Stimulated activated CD4-positive, alpha-beta T cell treated with anti-CD3 and anti-CD28 coated beads, Interleukin-4, amount 100 ng/mL, for 4 hours (primary cell): ENCODE results near the gene KCMF1.

Experiments
- DNase-seq, 2 experiments: peaks; one replicate each; pipeline ENCODE4 v3.0.0-alpha.2; 2020

KCMF1 gene

DNA sequence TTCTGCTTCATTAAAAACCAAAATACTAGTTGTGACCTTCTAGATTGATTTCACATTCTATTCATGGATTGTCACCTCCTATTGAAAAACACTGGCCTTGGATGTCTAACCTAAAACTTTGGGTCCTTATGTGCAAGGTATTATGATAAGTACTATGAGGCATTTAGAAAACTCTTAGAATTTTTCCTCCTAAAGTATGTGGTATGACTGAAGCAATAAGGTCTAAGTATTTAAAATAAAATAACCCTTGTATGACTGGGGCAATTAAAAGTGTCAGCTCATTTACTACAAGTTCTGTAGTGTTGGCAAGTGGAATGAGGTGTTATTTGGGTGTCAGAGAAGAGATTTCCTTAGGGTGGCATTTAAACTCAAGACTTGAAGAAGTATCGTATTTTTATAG lies 15.1 kb downstream of the KCMF1 start:
- no peak for DNase-seq

DNA sequence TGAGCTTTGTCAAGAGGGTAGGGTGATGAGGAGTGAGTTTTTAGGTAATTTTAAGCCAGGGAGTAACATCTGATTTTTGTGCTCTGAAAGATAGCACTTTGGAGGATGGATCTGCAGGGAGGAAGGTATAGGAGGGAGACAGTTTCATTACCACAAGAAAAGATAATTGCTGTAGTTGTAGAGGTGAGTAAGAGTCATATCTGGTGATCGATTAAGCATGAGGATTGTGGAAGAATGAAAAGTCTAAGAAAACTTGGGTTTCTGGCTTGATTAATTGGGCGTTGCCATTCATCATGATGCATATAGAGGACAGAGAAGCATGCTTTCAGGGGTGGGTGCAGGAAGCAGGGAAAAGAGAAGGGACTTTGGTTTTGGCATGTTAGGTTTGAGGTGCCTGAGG lies 18.5 kb downstream of the KCMF1 start:
- DNase-seq: no peak

DNA sequence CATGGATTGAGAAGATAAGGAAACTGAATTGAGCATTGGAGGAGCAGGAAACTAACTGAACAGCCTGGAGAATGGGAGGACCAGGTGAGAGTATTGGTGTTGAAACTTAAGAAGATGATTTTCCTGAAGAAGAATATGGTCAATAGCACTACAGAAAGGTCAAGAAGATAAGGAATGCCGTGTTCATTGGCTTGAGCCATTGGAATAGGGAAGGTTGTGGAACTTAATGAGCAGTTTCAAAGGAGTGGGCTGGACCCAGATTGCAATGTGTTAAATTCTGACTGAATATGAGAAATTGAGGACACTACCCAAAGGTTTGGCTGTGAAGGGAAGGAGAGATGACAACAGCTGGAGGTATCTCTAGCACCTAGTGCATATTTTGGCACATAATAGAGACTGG lies 19.0 kb downstream of the KCMF1 start:
- DNase-seq: no peak

DNA sequence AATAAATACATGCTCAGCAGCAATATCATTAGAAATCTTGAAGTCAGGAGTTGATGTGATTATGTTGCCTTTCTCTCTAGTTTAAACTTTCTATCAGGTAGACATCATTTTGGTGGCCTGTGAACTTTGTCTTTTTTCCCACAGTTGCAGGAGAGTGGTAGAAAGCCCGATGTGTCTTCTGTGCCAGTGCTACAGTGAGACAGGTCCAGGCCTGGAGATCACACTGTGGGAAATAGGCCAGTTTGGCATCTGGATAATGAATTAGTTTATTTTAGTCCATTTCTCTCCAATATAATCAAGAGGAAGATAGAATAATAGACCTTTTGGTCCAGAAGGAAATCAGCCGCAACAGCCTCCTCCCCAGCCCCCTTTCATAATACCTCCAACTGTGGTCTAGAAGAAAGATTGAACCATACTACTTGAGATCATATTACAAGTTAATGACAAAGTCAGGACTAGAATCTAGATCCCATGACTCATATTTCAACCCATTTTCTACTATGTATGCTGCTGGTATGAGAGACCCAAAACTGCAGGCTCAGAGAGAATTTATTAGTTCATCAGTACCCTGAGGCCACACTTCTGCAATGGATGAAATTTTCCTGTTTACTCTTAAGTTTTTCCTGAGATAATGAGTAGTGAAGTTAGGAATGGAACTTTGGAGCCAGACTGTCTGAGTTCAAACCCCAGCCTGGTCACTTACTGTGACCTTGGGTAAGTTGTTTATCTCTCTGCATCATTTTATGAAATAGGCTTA lies 20.6 kb downstream of the KCMF1 start:
- DNase-seq: no peak

DNA sequence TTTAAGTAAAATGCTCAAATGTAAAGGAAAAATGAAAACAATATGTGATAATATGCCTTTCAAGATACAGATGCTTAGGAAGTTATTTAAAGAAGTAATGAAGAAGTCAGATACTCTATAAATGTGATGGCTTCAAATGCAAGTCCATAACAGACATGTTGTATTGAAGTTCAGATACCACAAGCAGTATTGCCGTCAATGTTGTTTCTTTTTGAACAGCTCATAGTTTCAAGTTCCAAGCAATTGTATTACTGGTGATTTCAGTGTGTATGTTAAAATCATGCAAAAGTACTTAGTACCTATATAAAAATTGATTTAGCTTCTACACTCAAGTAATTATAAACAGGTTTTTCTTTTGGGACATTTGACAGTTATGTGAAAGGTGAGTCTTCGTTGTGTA lies 24.9 kb downstream of the KCMF1 start:
- no peak for DNase-seq

DNA sequence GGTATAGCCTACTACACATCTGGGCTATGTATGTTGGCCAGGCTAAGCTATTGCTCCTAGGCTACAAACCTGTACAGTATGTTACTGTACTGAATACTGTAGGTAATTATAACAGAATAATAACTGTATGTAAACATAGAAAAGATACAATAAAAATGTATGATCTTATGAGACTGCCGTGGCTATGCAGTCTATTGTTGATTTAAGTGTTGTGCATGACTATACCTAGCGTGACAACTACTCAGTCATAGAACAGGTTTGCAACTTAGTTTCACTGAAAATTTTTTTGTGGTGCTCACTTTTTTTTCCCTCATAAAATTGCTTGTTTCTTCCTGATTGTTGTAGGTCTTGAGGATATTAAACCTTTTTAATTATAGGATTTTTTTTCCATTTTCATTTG lies 25.9 kb downstream of the KCMF1 start:
- DNase-seq: no peak

DNA sequence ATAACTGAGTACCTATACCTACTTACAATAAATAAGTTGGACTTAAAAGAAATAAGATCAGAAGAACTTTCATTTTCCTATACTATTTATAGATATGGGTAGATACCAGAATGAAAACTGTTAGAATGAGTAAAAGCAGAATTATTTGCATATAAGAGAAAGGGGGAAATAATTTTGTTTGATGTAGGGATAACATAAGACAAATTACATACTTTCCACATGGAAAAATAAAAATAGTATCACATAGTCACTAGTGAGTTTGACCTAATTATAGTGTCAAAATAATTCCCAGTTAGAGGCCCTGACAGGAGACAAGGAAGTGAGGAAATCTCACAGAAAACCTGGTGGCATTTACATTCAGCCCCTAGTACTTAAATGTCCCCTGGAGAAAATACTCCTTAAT lies 28.6 kb downstream of the KCMF1 start:
- no peak for DNase-seq

DNA sequence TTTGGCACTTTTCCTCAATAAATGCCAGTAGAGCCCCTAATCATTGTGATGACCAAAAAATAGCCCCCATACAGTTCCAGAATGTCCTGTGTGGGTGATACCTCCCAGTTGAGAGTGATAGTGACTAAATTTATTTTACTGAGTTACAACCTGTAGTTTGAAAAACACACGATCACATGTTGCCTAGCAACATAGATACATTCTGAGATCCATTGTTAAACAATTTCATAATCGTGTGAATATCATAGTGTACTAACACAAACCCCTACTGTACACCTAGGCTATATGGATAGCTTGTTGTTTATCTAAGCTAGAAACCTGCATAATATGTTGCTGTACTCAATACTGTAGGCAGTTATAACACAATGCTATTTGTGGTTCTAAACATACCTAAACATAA lies 30.6 kb downstream of the KCMF1 start:
- no peak for DNase-seq

DNA sequence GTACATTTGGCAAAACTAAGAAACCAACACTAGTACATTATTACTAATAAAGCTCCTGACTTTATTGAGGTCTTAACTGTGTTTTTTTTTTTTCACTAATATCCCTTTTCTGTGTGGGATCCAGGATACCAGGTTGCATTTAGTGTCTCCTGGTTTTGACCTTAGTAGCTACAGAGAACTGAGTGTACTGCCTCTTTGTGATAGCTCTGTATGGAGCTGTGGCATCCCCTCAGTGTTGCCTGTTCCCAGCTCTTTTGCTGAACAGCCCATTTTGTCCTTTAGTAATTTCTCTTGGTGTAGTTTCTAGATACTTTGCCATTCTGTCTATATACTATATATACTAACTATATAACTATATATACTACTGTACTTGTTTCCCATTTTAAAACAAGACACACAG lies 31.6 kb downstream of the KCMF1 start:
- no peak for DNase-seq

DNA sequence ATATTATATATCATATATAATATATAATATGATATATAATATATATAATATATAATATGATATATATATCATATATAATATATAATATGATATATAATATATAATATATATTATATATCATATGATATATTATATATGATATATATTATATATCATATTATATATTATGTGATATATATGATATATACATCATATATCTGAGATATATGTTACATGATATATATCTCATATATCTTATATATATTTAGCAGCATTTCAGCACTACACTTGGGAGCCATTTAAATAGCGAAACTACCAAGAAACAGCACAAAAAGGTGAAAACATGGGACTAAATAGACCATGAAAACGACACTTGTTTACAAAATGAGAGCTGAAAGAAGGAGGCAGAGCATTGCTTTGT lies 37.3 kb downstream of the KCMF1 start:
- DNase-seq: no peak

DNA sequence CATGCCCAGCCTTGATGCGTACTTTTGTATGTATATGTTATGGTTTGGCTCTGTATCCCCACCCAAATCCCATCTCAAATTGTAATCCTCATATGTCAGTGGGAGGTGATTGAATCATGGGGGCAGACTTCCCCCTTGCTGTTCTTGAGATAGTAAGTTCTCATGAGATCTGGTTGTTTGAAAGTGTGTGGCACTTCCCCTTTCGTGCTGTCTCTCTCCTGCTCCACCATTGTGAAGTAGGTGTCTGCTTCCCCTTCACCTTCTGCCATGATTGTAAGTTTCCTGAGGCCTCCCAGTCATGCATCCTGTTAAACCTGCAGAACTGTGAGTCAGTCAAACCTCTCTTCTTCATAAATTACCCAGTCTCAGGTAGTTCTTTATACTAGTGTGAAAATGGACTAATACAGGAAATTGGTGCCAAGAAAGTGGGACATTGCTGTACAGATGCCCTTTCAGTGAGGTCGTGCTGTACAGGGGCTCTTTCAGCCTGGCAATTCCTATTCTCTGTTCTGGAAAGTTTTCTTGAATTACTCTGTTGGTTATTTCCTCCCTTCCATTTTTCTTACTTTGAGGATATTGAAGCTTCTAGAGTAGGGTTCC lies 38.2 kb downstream of the KCMF1 start:
- peak in 1 of 2 experiments; percentile 6 for DNase-seq

DNA sequence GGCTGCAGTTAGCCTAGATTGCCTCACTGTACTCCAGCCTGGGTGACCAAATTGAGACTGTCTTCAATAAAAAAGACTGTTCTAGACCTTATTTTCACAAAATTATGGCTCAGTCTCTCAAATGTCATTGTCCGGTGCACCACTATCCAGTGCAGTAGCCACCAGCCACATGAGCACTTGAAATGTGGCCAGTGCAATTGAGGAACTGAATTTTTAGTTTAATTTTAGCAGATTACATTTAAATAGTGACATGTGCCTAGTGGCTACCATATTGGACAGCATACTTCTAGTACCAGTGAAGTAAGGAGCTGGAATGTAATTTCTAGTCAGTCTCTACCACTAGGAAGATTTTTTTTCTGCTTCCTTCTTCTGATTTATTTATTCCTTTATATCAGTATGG lies 39.4 kb downstream of the KCMF1 start:
- no peak for DNase-seq

DNA sequence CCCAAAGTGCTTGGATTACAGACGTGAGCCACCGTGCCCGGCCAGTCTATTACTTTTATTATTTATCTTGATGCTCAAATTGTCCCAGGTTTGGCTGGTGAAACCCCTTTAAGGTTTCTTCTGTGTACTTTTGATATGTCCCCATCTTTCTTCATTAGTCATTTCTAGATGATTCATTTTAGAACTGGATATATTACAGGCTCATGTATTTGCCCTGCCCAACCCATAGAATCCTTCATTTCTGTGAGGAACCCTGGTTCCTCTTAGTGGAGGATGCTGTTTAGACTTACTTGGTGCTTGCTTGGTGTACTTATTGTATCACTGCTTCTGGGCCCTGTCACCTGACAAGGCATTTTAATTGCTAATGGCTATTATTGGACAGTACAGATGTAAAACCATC lies 40.1 kb downstream of the KCMF1 start:
- DNase-seq: no peak

DNA sequence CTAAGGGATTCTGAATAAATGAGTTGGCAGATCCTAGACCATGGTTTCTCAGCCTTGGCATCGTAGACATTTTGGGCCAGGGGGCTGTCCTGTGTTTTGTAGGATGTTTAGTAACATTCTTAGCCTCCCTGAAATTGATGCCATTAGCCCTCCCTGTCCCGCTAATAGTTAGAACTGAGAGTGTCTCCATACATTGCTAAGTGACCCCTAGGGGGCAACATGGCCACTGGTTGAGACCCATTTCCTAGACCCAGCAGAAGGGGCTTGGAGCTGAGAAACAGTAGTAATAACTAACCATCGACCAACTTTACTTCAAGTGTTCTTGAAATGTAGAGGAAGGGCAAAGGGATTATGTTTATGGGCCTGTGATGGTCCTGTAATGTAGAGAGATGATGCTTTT lies 40.8 kb downstream of the KCMF1 start:
- no peak for DNase-seq

DNA sequence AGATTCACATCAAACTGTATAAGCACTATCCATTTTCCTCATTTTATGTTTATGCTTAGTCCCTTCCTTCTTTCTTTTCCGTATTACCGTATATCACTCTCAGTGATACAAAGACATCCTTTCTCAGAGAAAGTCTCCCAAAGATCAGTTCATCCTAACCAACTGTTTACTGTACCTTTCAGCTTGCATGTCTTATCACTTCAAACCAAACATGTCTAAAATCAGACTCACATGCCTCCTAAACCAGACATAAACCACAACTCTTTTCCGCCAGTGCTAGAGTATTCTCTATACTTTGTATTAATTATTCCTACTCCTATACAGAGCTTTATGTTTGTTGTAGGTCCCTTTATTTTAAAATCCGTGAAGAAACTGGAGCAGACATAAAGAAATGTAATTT lies 41.5 kb downstream of the KCMF1 start:
- no peak for DNase-seq

DNA sequence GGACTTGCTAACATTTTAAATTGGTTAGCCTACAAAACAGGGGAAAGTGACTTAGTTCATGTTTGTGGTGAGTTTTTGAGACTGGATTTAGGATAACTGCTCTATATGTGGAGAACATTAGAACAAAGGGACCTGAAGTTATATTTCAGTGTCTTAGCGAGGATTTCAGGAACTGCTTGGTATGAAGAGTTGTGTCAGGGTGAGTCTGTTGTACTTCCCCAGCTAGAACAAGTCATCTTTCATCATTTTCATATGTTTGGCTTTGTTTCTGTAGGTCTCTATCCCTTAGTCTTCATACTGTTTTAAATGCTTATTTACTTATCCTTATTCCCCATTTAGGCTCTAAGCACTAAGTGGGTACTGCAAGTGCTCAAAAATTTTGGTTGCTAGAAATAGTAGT lies 41.9 kb downstream of the KCMF1 start:
- no peak for DNase-seq

DNA sequence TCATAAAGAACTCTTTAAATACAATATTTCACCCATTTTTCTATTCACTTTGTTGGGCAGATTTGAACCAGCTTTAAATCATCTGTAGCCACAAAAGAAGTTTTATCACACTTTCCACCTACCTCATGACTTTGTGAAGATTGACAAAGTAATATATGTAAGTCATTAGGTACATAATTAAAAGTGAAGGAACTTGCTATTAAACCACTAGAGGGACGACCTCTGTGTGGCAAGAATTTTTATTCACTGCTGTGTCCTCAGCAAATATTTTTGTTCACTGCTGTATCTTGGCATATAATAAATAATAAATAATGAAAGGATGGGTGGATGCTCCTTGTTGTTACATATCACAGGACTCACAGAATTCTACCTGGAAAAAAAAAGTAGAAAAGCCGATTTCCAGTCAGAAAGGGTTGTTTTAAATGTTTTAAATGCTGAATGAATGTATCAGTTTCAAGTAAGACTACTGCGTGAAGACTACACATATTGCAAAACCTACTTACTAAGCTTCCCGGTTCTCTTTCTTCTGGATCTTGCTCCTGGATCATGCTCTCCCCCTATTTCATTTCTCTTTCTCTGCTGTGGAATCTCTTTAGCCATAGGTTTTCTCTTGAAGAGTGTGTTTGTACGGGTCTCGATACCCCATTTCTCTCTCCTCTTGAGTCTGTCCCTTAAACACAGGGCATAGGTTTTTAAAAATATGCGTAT lies 44.8 kb downstream of the KCMF1 start:
- no peak for DNase-seq

DNA sequence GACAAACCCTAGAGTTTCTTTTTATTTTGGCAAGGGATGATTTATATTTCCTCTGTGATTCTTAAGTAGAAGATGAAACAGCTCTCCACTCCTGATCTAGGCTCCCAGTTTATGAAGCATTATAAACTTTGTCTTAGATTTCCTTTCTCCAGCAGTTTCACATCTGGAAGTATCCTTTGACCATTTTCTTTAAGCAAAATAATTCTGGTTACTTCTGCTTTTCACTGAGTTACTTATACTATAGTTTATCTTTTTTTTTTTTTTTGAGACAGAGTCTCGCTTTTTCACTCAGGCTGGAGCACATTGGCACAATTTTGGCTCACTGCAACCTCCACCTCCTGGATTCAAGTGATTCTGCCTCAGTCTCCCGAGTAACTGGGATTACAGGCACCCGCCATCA lies 45.5 kb downstream of the KCMF1 start:
- no peak for DNase-seq

DNA sequence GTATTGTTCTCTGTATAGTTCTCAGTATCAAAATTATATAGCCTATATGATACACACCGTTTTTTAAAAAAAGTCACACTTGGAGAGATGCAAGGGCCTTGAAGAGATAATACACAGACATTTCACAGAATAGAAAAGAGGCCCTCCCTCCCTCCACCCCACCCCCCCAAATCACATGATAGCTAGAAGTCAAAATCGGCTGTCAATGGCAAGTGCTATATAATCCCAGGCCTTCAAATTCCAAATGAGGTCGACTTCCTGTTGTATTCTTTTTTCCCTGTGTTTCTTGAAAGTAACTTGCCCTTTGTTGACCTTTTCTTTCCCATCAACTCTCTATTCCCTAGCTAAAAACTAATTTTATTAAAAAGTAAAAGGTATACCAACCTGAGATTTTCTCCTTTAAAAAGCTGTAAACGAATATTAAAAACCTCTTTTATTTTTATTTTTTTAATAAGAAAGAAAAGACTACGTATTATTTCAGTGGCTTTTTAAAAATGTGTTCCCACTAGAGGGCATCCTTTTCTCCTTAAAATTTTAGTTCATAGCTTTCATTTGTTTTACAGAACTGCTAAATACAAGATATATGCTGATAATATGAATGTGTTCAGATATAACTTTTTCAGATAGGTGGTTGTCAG lies 46.6 kb downstream of the KCMF1 start:
- no peak for DNase-seq

DNA sequence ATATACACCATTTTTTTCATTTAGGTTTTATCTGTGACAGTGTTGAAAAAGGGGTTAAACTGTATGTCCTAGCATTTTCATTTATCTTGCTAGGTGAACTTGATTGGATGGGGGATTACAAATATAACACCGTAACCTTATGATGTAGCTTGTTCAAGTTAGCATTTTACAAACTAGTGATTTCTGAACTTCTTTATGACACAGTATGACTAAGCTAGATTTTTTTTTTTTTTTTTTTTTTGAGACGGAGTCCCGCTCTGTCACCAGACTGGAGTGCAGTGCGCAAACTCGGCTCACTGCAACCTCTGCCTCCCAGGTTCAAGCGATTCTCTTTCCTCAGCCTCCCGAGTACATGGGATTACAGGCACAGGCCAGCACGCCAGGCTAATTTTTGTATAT lies 47.1 kb downstream of the KCMF1 start:
- no peak for DNase-seq

DNA sequence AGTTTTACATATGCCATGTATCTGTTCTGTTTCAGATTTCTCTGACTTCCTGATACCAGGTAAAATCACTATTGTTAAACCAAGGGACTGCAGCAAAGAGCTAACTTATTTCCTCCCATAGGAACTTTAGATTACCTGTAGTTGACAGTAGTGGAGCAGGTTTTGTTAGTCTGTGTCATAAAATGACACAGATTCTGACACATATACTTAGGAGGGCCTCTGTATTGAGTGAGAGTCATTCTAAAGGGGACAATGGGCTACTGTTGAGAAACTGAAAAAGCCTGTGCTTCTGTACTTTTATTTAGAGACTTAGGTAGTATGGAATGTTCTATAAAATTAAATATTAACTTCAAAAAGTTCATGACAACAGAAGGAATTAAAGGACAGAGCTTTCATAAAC lies 48.2 kb downstream of the KCMF1 start:
- no peak for DNase-seq

DNA sequence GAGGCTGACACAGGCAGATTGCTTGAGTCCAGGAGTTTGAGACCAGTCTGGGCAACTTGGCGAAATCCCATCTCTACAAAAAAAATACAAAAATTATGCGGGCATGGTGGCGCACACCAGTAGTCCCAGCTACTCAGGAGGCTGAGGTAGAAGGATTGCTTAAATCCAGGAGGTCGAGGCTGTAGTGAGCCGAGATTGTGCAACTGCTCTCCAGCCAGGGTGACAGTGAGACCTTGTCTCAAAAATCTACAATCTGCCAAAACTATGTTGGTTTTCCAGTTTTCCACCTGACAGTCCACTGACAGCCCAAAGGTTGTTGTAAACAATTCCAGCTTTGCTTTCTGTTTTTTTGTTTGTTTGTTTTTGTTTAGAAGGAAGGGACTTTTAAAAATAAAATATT lies 51.3 kb downstream of the KCMF1 start:
- no peak for DNase-seq

DNA sequence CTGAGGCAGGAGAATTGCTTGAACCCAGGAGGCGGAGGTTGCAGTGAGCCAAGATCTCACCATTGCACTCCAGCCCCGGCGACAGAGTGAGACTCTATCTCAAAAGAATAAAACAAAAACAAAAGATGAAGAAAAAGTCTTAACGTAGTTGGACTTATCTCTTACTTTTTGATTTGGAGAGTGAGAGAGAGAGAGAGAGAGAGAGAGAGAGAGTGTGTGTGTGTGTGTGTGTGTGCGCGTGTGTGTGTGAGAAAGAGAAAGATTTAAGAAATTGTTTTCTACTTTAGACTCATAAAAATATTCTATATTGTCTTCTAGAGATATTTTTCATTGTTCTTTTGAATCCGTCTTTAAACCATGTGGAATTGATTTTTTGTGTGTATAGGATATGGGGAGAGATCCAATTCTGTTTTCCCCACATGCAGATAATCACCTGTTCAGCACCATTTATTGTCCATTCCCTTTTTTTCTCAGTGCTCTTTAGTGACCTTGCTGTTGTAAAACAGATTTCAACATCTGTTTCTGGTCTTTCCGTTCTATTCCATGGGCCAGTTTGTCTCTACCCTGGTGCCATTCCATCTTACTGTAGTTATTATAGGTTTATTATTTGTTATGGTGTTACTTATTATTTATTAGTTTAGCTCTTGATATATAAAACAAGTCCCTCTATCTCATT lies 53.5 kb downstream of the KCMF1 start:
- no peak for DNase-seq
